ENCODE results near the gene BHMT2. TPM values are rescaled to one million over a fixed set of nuclear protein-coding genes. Genes with fewer than 3 reads are reported as not detected.

The BHMT2 gene
- total and polyA plus RNA-seq, 2 of the 13 experiments (the other 11 are each of a cell fraction or from before 2014, with no cell fraction given), result 13.8 to 18.8 TPM

GRCh38 chr5:79053321-79053720 is 16.2 kb upstream of the BHMT2 start:
- in situ Hi-C loops (cut with HindIII; ENCODE audit: extremely low pct_ligation_motif_present, low pct_unique_long_range_greater_than_20kb) (no loop called here), intact Hi-C loops (cut with micrococcal nuclease; ENCODE audit: unreplicated experiment) (no loop called here)
- Histone ChIP-seq H3K27ac (ENCODE audit: extremely low read length, insufficient read depth, low read length) (no peak overlapping the region), H2AFZ (ENCODE audit: low read length) (no peak overlapping the region), H3K4me1 (ENCODE audit: insufficient read depth, low read length) (peaks cover 11% of the 10 kb centered on the region), H3K4me2 (ENCODE audit: low read depth, low read length) (no peak overlapping the region), H3K79me2 (ENCODE audit: insufficient read depth, low read length) (no peaks in the 10 kb centered on the region), H3K4me3 (replicated peaks in 1 of 3; ENCODE audit: insufficient read depth in 1 of 3, low read depth in 2 of 3, low read length in 3 of 3) (no peak overlapping the region), H3K9ac (ENCODE audit: insufficient read depth, low read depth, low read length) (no peak overlapping the region), H3K36me3 (replicated peaks in 1 of 2; ENCODE audit: control insufficient read depth in 1 of 2, insufficient read depth in 2 of 2, low read length in 2 of 2) (no peaks in the 10 kb centered on the region), H3K27me3 (ENCODE audit: control insufficient read depth in 1 of 2, insufficient read depth in 2 of 2, low read length in 2 of 2) (no peaks in the 10 kb centered on the region), H4K20me1 (ENCODE audit: insufficient read depth, low read length) (no peaks in the 10 kb centered on the region), H3K9me3 (ENCODE audit: low read length) (no peaks in the 10 kb centered on the region)
- 93% methylated on average over 4 of the region's 4 CpGs for WGBS (ENCODE audit: low lambda C conversion rate)
- DNase-seq (ENCODE audit: low spot score), result no peak
- ChIA-PET CTCF (ENCODE audit: low intra/inter-chr PET ratio, low total read pairs) (no interaction called here), POLR2A (no interaction called here)
- FAIRE-seq, result no peak
- no TSS peak for BruUV-seq (replicated peaks)
- no peak for ATAC-seq
- TF ChIP-seq TOE1 (CRISPR knock-in tag; IDR thresholded peaks at IDR 0.05) (no peak), DPF2 (CRISPR knock-in tag; IDR thresholded peaks at IDR 0.05; ENCODE audit: borderline replicate concordance, low read depth) (no peak), CHD4 (IDR thresholded peaks at IDR 0.05; ENCODE audit: borderline replicate concordance, low read length) (no peak), KMT2A (CRISPR knock-in tag; IDR thresholded peaks at IDR 0.05) (no peak), SMAD1 (CRISPR knock-in tag; IDR thresholded peaks at IDR 0.05; ENCODE audit: borderline replicate concordance, low read depth) (no peak), TFDP1 (CRISPR knock-in tag; IDR thresholded peaks at IDR 0.05; ENCODE audit: borderline replicate concordance) (no peak), PCBP2 (optimal IDR thresholded peaks at IDR 0.05; ENCODE audit: low read depth, low read length, poor library complexity, severe bottlenecking) (no peak), PRMT3 (CRISPR knock-in tag; IDR thresholded peaks at IDR 0.05; ENCODE audit: borderline replicate concordance, low read depth) (no peak)

- H3K27ac ChIP-seq (ENCODE audit: extremely low read length, insufficient read depth, low read length), result no peak overlapping the region
- intact Hi-C loops (cut with micrococcal nuclease; ENCODE audit: unreplicated experiment), result no loop called here
- H3K4me2 ChIP-seq (ENCODE audit: low read depth, low read length), result no peak overlapping the region
Measured at GRCh38 chr5:79055017-79055416, 14.6 kb upstream of the BHMT2 start.

More at GRCh38 chr5:79055017-79055416, 14.6 kb upstream of the BHMT2 start:
- no peaks in the 10 kb centered on the region for H4K20me1 ChIP-seq (ENCODE audit: insufficient read depth, low read length)
- H3K4me1 ChIP-seq (ENCODE audit: insufficient read depth, low read length), result peaks cover 11% of the 10 kb centered on the region
- 97% methylated on average over 1 of the region's 1 CpG for WGBS (ENCODE audit: low lambda C conversion rate)
- CTCF ChIA-PET (ENCODE audit: low intra/inter-chr PET ratio, low total read pairs), result no interaction called here
- no peak overlapping the region for H2AFZ ChIP-seq (ENCODE audit: low read length)
- POLR2A ChIA-PET, result interaction anchor here (0.5 kb wide), 1 partner anchor 20 kb away, joined by 5 read pairs; no protein-coding TSS in a partner anchor
- no peak for TF ChIP-seq SPEN (CRISPR knock-in tag; IDR thresholded peaks at IDR 0.05; ENCODE audit: low read depth)
- no peak for TF ChIP-seq IRX3 (CRISPR knock-in tag; IDR thresholded peaks at IDR 0.05; ENCODE audit: borderline replicate concordance, low read depth)
- TF ChIP-seq ZNF775 (CRISPR knock-in tag; IDR thresholded peaks at IDR 0.05; ENCODE audit: borderline replicate concordance), result no peak
- in situ Hi-C loops (cut with HindIII; ENCODE audit: extremely low pct_ligation_motif_present, low pct_unique_long_range_greater_than_20kb), result no loop called here
- H3K79me2 ChIP-seq (ENCODE audit: insufficient read depth, low read length), result no peaks in the 10 kb centered on the region
- no peak for FAIRE-seq
- no peak for DNase-seq (ENCODE audit: low spot score)
- no TSS peak for BruUV-seq (replicated peaks)
- H3K9ac ChIP-seq (ENCODE audit: insufficient read depth, low read depth, low read length), result no peak overlapping the region
- no peaks in the 10 kb centered on the region for H3K36me3 ChIP-seq (replicated peaks in 1 of 2; ENCODE audit: control insufficient read depth in 1 of 2, insufficient read depth in 2 of 2, low read length in 2 of 2)
- ATAC-seq, result no peak
- H3K27me3 ChIP-seq (ENCODE audit: control insufficient read depth in 1 of 2, insufficient read depth in 2 of 2, low read length in 2 of 2), result no peaks in the 10 kb centered on the region
- H3K9me3 ChIP-seq (ENCODE audit: low read length), result no peaks in the 10 kb centered on the region
- H3K4me3 ChIP-seq (replicated peaks in 1 of 3; ENCODE audit: insufficient read depth in 1 of 3, low read depth in 2 of 3, low read length in 3 of 3), result no peak overlapping the region
